ENCODE measurements around the gene WDR86.

GRCh38 chr7:151393031-151393977 lies 16.5 kb downstream of the WDR86 start:
- TF ChIP-seq SPI1 (IDR thresholded peaks at IDR 0.05; ENCODE audit: low read depth, low read length) (no peak), POLR2A (IDR thresholded peaks at IDR 0.05; ENCODE audit: low read depth, low read length) (no peak)
